ENCODE results near the gene SLC44A5.

GRCh38 chr1:75487399-75487798 lies 123.5 kb downstream of the SLC44A5 start:
- no peak for TF ChIP-seq POLR2AphosphoS5 (IDR thresholded peaks at IDR 0.05; ENCODE audit: borderline replicate concordance, low read depth, low read length)
- TF ChIP-seq EZH2 (IDR thresholded peaks at IDR 0.05) = no peak

Data from SK-N-MC (cell line).